ENCODE data around the gene TXN.

TXN gene

GRCh38 chr9:110287289-110287680 is 31.0 kb upstream of the TXN start:
- DNase-seq (ENCODE audit: low read depth): no peak
- no peak for TF ChIP-seq CTCF (conservative IDR thresholded peaks at IDR 0.05; ENCODE audit: low read length)

GRCh38 chr9:110284211-110284844 is 28.0 kb upstream of the TXN start:
- no peak for DNase-seq (ENCODE audit: low read depth)
- H3K4me3 ChIP-seq (ENCODE audit: low read length): no peak overlapping the region
- no peak for TF ChIP-seq CTCF (conservative IDR thresholded peaks at IDR 0.05; ENCODE audit: low read length)

More at GRCh38 chr9:110287289-110287680, 31.0 kb upstream of the TXN start:
- H3K4me3 ChIP-seq (ENCODE audit: low read length): no peak overlapping the region

GRCh38 chr9:110283751-110284150 is 27.4 kb upstream of the TXN start:
- DNase-seq (ENCODE audit: low read depth): no peak
- H3K4me3 ChIP-seq (ENCODE audit: low read length): no peak overlapping the region
- TF ChIP-seq CTCF (conservative IDR thresholded peaks at IDR 0.05; ENCODE audit: low read length): no peak

- H3K4me3 ChIP-seq (ENCODE audit: low read length): no peak overlapping the region
- no peak for DNase-seq (ENCODE audit: low read depth)
- TF ChIP-seq CTCF (conservative IDR thresholded peaks at IDR 0.05; ENCODE audit: low read length): no peak
Observed at GRCh38 chr9:110282739-110283081, 26.4 kb upstream of the TXN start.

- peak; percentile 21 for DNase-seq (ENCODE audit: low read depth)
- no peak for TF ChIP-seq CTCF (conservative IDR thresholded peaks at IDR 0.05; ENCODE audit: low read length)
Observed at GRCh38 chr9:110282018-110282738, 25.9 kb upstream of the TXN start.

GRCh38 chr9:110278080-110278707 is 21.9 kb upstream of the TXN start:
- DNase-seq (ENCODE audit: low read depth): no peak
- no peak for TF ChIP-seq CTCF (conservative IDR thresholded peaks at IDR 0.05; ENCODE audit: low read length)
- no peak overlapping the region for H3K4me3 ChIP-seq (ENCODE audit: low read length)

More at GRCh38 chr9:110282018-110282738, 25.9 kb upstream of the TXN start:
- H3K4me3 ChIP-seq (ENCODE audit: low read length): no peak overlapping the region

- H3K4me3 ChIP-seq (ENCODE audit: low read length): no peak overlapping the region
- DNase-seq (ENCODE audit: low read depth): no peak
- no peak for TF ChIP-seq CTCF (conservative IDR thresholded peaks at IDR 0.05; ENCODE audit: low read length)
Observed at GRCh38 chr9:110276781-110277180, 20.5 kb upstream of the TXN start.
